ENCODE results near the gene LPO.

LPO gene

DNA sequence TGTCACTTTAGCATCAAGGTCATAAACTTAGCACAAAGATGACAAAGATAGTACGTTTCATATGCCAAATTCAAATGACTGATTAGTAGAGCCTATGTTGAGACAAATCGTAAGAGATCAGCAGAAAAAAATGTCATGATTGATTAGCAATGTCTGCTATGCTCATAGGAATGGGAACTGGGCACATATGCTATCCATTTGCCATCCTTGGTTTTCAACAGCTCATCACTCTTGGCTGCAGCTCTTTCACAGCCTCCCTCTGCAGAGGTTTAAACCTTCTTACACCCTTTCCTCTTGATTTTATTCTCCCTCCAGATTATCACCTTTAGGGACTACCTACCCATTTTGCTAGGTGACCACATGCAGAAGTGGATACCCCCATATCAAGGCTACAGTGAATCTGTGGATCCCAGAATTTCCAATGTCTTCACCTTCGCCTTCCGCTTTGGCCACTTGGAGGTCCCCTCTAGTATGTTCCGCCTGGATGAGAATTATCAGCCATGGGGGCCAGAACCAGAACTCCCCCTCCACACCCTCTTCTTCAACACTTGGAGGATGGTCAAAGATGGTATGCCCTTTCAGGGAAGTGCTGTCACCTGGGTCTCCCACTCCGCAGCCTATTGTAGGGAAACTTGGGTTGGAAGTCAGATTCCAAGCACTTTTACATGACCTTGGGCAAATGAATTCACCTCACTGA is 26.2 kb downstream of the LPO start:
- no peak for DNase-seq

DNA sequence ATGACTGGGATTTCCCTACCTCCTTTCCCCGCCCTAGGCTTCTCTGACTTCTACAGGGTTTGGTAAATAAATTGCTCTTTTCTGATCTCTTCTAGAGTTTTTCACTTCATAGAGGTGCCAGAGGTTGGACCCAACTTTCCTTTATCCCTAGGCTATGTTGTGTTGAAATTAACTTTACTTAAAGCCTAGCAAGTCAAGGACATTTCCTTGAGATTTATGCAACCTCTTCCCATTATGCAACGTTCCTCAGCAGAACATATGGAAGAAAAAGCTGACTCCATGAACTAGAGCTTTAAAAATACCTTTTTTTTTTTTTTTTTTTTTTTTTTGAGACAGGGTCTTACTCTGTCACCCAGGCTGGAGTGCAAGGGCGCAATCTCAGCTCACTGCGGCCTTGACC is 26.9 kb downstream of the LPO start:
- no peak for DNase-seq

DNA sequence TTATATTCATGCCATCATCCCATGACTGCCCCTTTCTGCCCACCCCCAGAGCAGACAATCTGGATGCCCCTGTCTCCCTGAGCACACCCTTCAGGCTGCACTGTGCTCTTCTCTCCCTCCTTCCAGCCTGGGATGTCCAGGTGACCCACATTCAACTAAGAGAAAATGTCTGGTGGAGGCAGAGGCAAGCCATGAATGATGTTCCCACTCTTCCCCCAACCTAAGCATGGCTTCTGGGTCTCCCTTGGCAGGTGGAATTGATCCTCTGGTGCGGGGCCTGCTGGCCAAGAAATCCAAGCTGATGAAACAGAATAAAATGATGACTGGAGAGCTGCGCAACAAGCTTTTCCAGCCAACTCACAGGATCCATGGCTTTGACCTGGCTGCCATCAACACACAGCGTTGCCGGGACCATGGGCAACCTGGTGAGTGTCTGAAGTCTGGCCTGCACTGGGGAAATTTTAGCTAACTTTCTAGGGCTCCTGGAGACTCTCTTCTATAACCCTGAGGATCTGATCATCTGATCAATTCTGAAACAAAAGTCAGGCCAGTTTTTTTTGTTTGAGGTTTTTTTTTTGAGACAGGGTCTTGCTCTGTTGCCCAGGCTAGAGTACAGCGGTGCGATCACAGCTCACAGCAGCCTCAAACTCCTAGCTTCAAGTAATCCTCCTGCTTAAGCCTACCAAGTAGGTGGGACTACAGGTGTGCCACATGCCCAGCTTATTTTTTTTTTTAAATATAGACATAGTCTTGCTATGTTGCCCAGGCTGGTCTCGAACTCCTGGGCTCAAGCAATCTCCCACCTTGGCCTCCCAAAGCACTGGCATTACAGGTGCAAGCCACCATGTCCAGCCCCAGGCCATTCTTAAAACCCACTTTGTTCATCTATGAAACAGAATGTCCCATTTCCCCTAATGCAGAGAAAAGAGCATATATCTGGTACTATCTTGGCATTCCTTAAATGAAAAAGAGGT is 27.8 kb downstream of the LPO start:
- DNase-seq = no peak

DNA sequence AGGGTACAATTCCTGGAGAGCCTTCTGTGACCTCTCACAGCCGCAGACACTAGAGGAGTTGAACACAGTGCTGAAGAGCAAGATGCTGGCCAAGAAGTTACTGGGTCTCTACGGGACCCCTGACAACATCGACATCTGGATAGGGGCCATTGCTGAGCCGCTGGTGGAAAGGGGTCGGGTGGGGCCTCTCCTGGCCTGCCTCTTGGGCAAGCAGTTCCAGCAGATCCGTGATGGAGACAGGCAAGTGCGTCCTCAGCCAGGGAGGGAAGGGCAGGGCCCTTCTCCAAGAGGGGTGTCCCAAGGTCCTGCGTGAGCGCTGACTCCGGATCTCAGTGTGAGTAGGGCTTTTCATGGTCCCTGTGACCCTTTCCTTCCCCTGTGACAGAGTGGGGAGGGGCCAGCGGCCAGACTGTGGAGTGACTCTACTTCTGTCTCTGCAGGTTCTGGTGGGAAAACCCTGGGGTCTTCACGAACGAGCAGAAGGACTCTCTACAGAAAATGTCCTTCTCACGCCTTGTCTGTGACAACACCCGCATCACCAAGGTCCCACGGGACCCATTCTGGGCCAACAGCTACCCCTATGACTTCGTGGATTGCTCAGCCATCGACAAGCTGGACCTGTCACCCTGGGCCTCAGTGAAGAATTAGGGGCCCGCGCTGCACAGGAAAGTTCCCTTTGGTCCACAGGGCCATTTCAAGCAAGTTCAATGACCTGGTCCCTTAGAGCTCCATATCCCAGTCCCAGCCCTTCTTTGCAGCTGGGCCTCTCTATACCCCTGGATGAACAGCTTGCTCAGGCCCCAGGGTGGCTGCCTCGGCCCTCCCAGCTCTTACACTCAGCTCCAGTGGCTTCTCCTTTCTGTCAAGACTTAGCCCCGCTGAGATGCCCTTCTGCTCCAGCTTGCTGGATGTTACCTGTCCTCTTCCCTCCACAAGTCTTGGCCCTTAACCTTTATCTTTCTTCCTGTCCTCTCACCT is 29.3 kb downstream of the LPO start:
- DNase-seq = no peak

DNA sequence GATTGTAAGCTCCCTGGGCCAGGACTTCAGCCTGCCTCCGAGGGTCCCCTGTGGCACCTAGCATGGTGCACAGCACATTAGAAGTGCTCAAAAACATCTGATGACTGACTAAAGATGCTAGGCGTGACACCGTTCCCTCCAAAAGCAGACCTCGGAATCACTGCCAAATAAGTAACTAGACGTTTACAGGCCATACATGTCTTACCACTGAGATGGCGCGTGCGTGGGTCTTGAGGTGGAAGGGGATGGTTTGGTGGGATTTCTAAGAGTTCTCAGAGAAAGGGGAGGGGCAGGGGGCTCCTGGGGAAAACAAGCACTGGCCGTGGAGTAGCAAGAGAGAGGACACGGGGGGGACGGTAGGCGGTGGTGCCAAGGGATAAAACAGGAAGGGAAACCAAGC is 29.9 kb downstream of the LPO start:
- DNase-seq = no peak

DNA sequence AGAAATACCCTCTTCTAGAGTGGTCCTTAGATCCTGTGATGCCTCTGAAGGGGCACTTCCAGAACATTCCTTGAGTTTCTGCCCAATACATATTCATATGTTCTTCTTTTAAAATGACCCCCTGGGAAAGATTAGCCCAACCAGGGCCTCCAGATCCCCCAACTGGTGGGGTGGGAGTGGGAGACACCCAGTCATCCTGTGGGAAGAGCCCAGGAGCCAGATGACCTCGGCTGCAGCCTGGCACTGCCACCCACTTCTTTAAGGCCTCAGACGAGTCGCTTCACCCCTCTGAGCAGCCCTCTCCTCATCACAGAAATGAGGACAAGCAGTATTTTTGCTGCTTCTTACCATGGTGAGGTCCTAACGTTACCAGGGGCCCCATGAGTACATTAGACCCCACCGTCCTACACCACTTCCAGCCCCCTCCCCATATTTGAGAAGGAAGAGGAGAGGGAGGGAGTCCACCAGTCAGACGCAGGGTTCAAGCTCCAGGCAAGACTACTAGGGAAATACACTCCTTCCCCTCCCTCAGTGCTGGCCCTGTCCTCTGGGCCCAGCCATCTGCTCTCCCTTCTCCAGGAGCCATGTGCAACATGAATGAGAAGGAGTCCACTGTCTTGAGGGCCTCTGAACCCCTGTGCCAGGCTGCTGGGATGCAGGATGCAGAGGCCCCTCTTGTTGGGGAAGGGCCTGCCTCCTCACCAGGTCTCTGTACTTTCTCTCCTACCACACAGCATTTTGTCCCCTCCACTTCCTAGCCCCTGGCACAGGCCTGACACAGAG is 30.6 kb downstream of the LPO start:
- DNase-seq = no peak

DNA sequence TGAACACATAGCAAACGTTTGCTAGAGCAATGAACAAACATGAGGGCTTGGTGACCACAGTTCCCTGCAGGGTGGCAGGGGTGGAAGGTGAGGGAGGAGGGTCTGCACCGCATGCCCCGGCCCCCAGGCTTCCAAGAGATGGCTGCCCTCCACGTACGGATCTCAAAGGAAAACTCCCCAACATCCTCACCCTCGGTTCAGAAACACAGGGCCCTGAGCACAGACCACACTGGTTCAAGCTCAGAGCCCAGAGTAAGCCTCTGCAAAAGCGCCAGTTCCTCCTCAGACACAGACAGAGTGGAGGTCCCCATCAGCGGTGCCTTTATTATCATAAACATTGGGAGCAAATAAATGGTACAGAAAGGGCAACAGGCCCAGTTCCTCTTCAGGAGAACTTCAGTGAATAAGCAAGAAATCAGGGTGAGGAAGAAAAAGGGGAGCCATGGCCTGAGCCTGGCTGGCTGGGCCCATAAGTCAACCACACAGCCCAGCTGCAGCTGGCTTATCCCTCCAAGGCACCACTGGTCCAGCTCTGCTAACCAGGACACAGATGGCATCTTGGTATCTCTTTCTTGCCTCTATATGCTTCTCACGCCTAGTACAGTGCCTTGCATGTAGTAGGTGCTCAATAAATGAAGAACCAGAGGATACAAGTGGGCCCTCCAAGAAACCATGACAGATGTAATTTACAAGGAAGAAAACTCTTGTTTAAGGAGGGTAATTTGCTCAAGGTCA is 31.3 kb downstream of the LPO start:
- DNase-seq = no peak

DNA sequence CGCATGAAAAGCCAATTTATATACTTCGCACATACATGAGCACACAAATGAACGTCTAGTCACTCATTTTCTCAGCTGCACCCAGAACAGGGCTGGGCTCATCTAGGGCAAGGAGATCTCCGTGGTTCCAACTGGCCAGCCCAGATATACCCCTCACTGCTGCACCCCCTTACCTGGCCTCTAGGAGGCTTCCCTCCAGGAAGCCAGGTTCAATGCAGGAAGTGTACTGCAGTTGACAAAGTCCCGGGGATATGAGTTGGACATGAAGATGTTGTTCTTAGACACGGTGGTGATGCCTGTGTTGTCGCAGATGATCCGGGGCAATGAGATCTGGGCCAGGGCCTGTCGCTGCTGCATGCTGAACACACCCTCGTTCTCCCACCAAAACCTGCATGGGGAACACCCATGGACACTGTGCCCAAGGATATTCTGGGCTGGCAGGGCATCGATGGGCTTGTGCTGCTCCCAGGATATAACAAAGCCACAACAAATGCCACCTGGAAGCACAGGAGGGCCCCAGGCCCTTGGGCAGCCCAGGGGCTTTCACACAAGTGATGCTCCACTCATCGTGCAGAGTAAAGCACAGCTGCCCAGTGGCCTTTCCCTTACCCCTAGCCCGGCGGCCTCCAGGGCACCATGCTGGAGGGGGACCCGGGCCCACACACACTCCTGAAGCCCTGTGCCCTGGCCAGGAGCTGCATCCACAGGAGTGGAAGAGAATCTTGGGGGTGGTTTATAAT is 32.3 kb downstream of the LPO start:
- DNase-seq = no peak

DNA sequence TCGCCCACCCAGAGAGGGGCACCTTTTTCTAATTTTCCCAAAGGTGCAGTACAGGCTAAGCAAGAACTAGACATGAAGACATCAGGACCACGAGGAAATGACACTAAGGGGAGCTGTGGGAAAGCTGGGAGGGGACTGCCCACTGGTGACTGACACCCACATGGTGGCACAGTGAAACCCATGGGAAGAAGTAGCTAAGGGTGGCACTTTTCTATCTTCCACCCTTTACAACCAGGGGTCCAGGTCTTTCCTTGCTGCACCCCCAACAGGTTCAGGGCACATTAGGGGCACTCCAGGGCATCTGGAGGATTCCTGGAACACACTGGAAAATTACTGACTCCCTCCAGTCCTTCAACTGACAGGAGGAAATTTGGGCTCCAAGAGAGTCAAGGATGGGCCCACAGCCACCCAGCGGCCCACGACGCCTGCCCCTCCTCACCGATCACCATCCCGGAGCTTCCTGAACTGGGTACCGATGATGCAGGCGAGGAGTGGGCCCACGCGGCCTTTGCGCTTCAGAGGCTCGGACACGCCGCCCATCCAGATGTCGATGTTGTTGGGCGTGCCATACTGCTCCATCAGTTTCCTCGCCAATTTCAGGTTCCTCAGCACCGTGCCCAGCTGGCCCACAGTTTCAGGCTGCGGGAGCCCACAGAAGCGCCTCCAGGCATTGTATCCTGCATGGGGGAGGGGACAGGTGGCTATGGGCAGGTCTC is 33.0 kb downstream of the LPO start:
- no peak for DNase-seq

DNA sequence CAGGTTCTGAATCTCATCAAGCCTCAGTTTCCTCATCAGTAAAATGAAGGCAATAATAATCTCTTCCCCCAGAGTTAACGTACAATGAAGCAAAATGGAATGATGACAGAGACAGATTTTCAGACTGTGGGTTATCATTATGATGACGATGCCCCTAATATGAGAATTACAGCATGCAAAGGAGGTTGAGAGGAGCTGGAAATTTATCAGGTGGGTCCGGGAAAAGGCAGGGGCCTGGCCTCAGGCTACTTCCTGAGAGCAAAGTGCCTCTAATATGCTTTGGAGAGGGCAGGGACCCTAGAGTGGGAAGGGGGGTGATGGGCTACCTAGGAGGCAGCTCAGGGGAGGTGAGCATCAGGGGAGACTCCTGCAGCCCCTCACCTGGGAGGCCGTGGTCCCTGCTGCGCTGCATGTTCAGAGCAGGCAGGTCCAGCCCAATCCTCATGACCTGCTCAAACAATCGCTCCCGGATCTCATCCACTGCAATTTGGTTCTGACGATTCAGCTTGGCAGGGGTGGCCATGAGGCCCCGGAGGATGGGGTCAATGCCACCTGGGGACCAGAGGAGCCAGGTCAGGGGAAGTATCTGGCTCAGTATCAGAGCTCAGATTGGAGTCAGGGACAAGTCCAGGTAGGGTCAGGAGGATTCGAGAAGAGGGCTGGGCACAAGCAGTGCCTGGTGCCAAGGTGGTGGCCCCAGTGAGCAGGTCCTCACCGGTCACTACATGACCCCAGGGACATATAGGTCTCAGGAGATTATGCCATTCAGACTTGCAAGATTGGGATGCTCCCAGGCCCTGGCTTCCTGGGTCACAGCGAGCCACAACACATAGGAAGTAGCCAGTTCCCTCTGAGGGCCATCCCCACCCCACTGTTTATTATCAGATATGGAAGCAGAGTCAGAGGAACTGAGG is 34.2 kb downstream of the LPO start:
- DNase-seq = no peak

DNA sequence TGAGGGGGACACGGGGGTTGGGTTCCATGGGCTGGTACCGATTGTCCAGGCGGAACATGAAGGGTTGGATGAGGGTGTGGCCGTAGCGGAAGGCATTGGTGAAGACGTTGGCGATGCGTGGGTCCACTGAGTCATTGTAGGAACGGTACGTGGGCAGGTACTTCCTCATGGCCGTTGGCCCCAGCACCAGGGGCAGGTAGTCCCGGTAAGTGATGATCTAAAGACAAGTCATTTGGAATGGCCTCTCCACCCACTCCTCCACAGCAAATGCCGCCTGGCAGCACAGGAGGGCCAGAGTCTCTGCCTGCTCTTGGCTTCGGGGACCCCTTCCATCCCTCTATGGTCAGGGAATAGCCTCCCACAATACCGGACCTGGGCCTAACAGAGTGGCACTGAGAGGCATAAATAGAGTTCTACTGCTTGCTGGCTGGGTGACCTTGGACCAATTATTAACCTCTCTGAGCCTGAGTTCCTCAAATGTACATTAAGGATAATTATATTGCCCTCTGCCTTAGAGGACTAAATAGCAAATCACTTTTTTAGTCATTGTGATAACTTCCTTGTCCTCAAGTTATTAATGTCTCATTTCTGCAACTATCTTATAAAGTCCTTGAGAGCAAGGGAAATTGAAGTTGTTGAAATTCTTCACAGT is 35.2 kb downstream of the LPO start:
- no peak for DNase-seq

DNA sequence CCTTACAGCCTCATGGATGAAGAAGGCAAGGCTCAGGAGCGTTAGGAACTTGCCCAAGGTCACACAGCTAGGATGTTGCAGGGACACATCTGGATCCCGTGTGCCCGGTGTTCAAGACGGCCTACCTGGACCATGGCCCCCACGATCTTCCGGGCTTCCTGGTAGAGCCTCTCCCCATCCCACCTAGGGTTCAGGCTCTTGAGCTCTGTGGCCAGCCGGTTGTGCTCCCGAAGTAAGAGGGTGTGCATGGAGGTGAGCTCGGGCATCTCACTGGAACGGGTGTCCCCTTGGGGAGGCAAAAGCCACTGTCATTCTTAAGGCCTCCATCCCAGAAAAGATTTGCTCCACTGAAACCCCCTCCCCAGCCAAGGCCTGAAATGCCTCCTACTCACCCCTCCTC is 37.0 kb downstream of the LPO start:
- no peak for DNase-seq

DNA sequence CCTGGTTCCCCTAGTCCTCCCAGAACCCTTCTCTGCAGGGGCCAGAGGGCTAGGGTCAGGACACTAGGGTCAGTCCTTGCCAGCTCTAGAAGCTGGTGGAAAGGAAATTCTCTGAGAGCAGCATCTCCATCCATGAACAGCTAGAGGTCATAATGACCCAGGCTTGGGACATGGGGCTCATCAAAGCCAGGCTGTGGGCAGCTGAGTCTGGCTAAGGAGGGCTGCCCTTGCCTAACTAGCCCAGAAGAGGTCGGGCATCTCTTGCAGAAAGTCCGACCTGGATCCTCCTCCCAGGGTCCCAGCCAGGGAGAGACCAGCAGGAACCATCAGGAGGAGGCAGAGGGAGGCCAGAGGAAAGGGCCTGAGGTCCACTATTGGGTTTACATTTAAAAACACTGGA is 38.0 kb downstream of the LPO start:
- no peak for DNase-seq

DNA sequence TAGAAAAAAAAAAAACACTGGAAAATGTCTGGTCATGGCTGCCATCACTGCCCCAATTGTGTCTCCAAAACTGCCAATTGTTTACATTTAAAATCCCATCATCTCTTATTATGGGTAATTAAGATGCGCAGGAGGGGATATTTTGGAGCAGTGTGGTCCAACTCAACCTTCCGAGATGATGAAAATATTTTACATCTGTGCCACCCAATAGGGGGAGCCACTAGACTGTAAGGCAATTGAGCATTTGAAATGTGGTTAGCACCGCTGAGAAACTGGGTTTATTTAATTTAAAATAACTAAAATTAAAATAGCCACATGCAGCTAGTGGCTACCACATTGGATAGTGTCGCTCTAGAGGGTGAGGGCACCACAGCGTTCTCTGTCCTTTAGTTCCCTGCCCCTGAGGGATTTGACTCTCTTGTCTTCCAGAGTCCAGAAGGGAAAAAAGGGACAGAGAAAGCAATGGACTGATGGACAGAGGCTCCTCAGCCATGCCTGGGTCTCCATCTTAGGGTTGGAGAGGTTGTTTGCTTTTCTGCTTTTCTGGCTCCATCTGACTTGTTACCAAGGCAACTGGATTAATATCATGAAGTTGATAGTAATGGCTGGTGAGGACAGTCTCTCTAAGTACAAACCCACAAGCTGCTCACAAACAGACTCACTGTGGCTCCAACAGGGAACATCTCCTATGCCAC is 38.9 kb downstream of the LPO start:
- DNase-seq = no peak

DNA sequence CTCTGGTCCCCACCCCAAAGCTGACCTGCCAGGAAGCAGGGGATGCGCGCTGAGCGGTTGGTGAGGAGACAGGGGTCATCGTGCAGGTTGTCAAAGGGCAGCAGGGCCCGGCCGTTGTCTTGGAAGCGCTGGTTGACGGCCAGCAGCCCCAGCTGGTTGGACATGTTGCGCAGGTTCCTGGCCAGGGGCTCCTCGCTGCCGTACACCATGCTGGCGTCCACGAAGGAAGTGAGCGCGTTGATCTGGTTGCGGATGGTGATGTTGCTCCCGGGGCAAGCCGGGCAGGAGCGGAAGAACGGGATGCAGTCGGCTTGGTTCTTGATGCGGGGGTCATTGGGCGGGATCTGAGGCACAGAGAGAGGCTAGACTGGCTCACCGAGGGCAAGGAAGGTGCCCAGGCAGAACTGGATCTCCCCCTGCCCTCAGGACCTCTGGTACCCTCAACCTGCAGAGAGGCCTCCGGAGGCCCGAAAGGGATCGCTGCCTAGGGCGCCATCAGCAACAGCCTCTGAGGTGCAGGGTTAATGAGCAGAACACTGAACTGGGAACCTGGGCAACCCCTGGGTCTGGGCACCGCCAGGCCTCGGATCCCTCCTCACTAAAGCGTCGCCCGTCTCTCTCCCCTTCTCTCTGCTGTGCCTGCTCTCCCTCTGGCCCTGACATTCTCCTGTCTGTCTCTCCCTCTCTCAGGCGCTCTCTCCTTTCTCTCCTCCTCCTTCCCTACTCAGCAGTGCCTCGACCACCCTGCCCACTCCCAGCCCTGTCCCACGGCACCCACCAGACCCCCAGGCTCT is 39.6 kb downstream of the LPO start:
- no peak for DNase-seq

DNA sequence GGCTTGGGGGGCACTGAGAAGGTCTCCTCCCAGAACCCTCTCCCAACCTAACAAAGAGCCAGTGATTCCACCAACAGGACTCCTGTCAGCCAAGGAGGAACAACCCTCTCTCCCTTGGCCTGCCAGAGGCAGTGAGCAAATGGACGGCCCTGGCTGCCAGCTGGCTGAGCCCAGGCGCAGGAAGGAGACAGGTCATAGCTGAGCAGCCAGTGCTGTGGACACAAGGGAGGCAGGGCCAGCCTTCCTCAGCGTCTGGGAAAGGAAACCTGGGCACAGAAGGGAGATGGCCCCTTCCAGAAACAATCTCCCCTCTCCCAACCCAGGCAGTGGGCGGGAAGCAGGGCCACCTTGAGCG is 40.3 kb downstream of the LPO start:
- DNase-seq = no peak
